Neuronal stem cell (in vitro differentiated cells): ENCODE measurements around the gene MET.
"Not testable (repeated sequence)": the region's sequence is repeated elsewhere in the genome, so short reads cannot be mapped to it uniquely, and the experiment has no call there.

ENCODE experiments used
- DNase-seq: peaks from one replicate; pipeline ENCODE4 v3.0.0-alpha.2; 2013; ENCODE audit warnings: low spot score
- H2AFZ ChIP-seq: one replicate; pipeline ENCODE4 v1.6.1; 2013; ENCODE audit warnings: mild to moderate bottlenecking, low read length, inconsistent platforms
- H2AK5ac ChIP-seq: 2 replicates; pipeline ENCODE4 v1.6.1; 2013; ENCODE audit warnings: low read depth, mild to moderate bottlenecking, inconsistent platforms, low read length, moderate library complexity, mixed read lengths
- H2BK120ac ChIP-seq: 2 replicates; pipeline ENCODE4 v1.6.1; 2013; ENCODE audit warnings: low read depth, mild to moderate bottlenecking, inconsistent platforms, low read length, moderate library complexity, mixed read lengths
- H2BK12ac ChIP-seq: one replicate; pipeline ENCODE4 v1.6.1; 2013; ENCODE audit warnings: low read length, inconsistent platforms
- H2BK15ac ChIP-seq: 2 replicates; pipeline ENCODE4 v1.6.1; 2013; ENCODE audit warnings: mild to moderate bottlenecking, low read length, inconsistent platforms, mixed read lengths
- H2BK5ac ChIP-seq: one replicate; pipeline ENCODE4 v1.6.1; 2013; ENCODE audit warnings: inconsistent platforms, mild to moderate bottlenecking, low read length, moderate library complexity
- H3K14ac ChIP-seq: one replicate; pipeline ENCODE4 v1.6.1; 2013; ENCODE audit warnings: low read length, inconsistent platforms
- H3K18ac ChIP-seq: 2 replicates; pipeline ENCODE4 v1.6.1; 2013; ENCODE audit warnings: low read length, inconsistent platforms
- H3K23ac ChIP-seq: 2 replicates; pipeline ENCODE4 v1.6.1; 2013; ENCODE audit warnings: low read depth, mild to moderate bottlenecking, mixed read lengths, low read length, inconsistent platforms; ENCODE audit not compliant: poor library complexity
- H3K27ac ChIP-seq: replicated peaks from 3 replicates; pipeline ENCODE4 v1.5.1; 2013; ENCODE audit warnings: low read length, inconsistent platforms
- H3K27me3 ChIP-seq, 3 experiments: 2 replicates each; pipeline ENCODE4 v1.6.1; 2013; ENCODE audit warnings: low read length in 3 of 3, mild to moderate bottlenecking in 2 of 3, inconsistent platforms in 1 of 3, low read depth in 1 of 3, mixed read lengths in 1 of 3, moderate library complexity in 1 of 3; ENCODE audit not compliant: control insufficient read depth in 3 of 3, insufficient read depth in 3 of 3
- H3K36me3 ChIP-seq, 2 donors: replicated peaks in 1 of 2; 2 replicates each; pipeline ENCODE4 v1.6.1; 2013; ENCODE audit warnings: low read length in 2 of 2; ENCODE audit not compliant: control insufficient read depth in 2 of 2, insufficient read depth in 2 of 2
- H3K4ac ChIP-seq: 2 replicates; pipeline ENCODE4 v1.6.1; 2013; ENCODE audit warnings: inconsistent platforms, mild to moderate bottlenecking, low read length, moderate library complexity
- H3K4me1 ChIP-seq, 2 donors: 1 replicate in 1 of 2; 2 replicates in 1 of 2; pipeline ENCODE4 v1.6.1; 2013; ENCODE audit warnings: low read length in 2 of 2, low read depth in 1 of 2; ENCODE audit not compliant: control insufficient read depth in 2 of 2, insufficient read depth in 1 of 2
- H3K4me2 ChIP-seq: one replicate; pipeline ENCODE4 v1.6.1; 2013; ENCODE audit warnings: mild to moderate bottlenecking, low read length, inconsistent platforms; ENCODE audit not compliant: insufficient read depth, poor library complexity, severe bottlenecking
- H3K4me3 ChIP-seq, 2 donors: 2 replicates each; pipeline ENCODE4 v1.5.1; 2013; ENCODE audit warnings: low read length in 2 of 2, mild to moderate bottlenecking in 2 of 2, inconsistent platforms in 1 of 2, moderate library complexity in 1 of 2
- H3K79me1 ChIP-seq: one replicate; pipeline ENCODE4 v1.6.1; 2013; ENCODE audit warnings: low read depth, mild to moderate bottlenecking, inconsistent platforms, low read length, moderate library complexity
- H3K9ac ChIP-seq: one replicate; pipeline ENCODE4 v1.6.1; 2013; ENCODE audit warnings: mild to moderate bottlenecking, low read depth, low read length, inconsistent platforms; ENCODE audit not compliant: poor library complexity
- H3K9me3 ChIP-seq, 2 donors: replicated peaks in 1 of 2; 2 replicates each; pipeline versions ENCODE3 to v1.6.1; 2013; ENCODE audit warnings: low read length in 2 of 2, mild to moderate bottlenecking in 2 of 2, inconsistent platforms in 1 of 2, low read depth in 1 of 2, mixed read lengths in 1 of 2, moderate library complexity in 1 of 2; ENCODE audit not compliant: control insufficient read depth in 2 of 2, insufficient read depth in 1 of 2
- H4K8ac ChIP-seq: one replicate; pipeline ENCODE4 v1.6.1; 2013; ENCODE audit warnings: low read depth, mild to moderate bottlenecking, inconsistent platforms, low read length, moderate library complexity
- H4K91ac ChIP-seq: one replicate; pipeline ENCODE4 v1.6.1; 2013; ENCODE audit warnings: low read length, low read depth, mild to moderate bottlenecking, inconsistent platforms; ENCODE audit not compliant: poor library complexity
- WGBS, 2 donors: extraction: QIAGEN DNeasy Blood & Tissue Kit; methylation state at CpG; one replicate each; pipeline ENCODE4 v1.1.7; 2013; ENCODE audit warnings: missing lambda C conversion rate in 2 of 2, mixed read lengths in 1 of 2; ENCODE audit not compliant: insufficient read length in 2 of 2, insufficient replicate concordance in 1 of 2; ENCODE audit errors: extremely low coverage in 2 of 2; 5-methylcytosine and 5-hydroxymethylcytosine counted together

The MET gene

GRCh38 chr7:116754186-116754585 is 82.2 kb downstream of the MET start:
- Histone ChIP-seq H2BK15ac (no peak overlapping the region), H3K9me3 (no peaks in the 10 kb centered on the region), H3K18ac (no peak overlapping the region), H2BK12ac (no peak overlapping the region), H3K9ac (no peak overlapping the region), H4K91ac (no peak overlapping the region), H2AFZ (no peak overlapping the region), H3K27me3 (no peaks in the 10 kb centered on the region), H3K27ac (no peak overlapping the region), H3K23ac (no peak overlapping the region), H2AK5ac (no peak overlapping the region), H2BK120ac (no peak overlapping the region), H3K14ac (no peak overlapping the region), H3K4ac (no peak overlapping the region), H3K4me3 (no peak overlapping the region), H3K4me1 (no peaks in the 10 kb centered on the region), H3K79me1 (no peaks in the 10 kb centered on the region), H2BK5ac (no peak overlapping the region), H3K36me3 (no peaks in the 10 kb centered on the region), H3K4me2 (no peak overlapping the region), H4K8ac (no peak overlapping the region)
- no CpG with 5 or more reads among the region's 4 CpGs for WGBS, 2 donors
- DNase-seq = no peak

DNA sequence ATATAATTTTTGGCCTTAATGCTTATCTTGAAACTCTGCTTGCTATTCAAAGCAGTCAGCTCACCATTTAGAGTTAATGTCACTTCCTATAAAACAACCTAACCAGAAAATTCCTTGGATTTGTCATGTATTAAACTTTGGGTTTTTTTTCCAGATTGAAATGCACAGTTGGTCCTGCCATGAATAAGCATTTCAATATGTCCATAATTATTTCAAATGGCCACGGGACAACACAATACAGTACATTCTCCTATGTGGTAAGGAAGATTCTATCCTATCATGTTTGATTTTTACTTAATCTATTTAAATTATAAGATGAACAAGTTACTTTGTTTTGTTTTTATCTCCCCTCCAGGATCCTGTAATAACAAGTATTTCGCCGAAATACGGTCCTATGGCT is 85.3 kb downstream of the MET start:
- Histone ChIP-seq H3K79me1 (no peaks in the 10 kb centered on the region), H3K27ac (no peak overlapping the region), H4K91ac (no peak overlapping the region), H2AFZ (no peak overlapping the region), H3K9ac (no peak overlapping the region), H4K8ac (no peak overlapping the region), H2BK5ac (no peak overlapping the region), H3K18ac (no peak overlapping the region), H2BK120ac (no peak overlapping the region), H3K4ac (no peak overlapping the region), H2AK5ac (no peak overlapping the region), H3K14ac (no peak overlapping the region), H3K4me2 (no peak overlapping the region), H3K9me3 (no peaks in the 10 kb centered on the region), H2BK15ac (no peak overlapping the region), H3K4me1 (peaks cover 0 to 3% of the 10 kb centered on the region in 2 donors), H3K4me3 (no peak overlapping the region), H2BK12ac (no peak overlapping the region), H3K23ac (no peak overlapping the region), H3K36me3 (no peaks in the 10 kb centered on the region), H3K27me3 (no peaks in the 10 kb centered on the region)
- no CpG with 5 or more reads among the region's 4 CpGs for WGBS, 2 donors
- no peak for DNase-seq

DNA sequence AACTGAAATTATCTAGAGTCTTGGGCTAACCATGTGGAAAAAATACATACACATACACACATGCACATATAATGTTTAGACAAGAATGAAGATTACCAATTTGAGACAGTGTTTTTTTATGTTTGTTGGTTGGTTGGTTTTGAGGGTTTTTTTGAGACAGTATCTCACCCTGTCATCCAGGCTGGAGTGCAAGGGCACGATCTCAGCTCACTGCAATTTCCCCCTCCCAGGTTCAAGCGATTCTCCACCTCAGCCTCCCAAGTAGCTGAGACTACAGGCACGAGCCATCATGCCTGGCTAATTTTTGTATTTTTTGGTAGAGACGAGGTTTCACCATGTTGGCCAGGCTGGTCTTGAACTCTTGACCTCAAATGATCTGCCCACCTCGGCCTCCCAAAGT is 87.6 kb downstream of the MET start:
- not testable (repeated sequence) for H2BK15ac ChIP-seq, H2AFZ ChIP-seq, H3K4me2 ChIP-seq, DNase-seq, H3K9me3 ChIP-seq, H3K9ac ChIP-seq, H3K4ac ChIP-seq, H2AK5ac ChIP-seq, H2BK120ac ChIP-seq, H3K36me3 ChIP-seq, H4K8ac ChIP-seq, H3K27ac ChIP-seq, H3K4me3 ChIP-seq, H2BK12ac ChIP-seq, H3K4me1 ChIP-seq, H3K79me1 ChIP-seq, H2BK5ac ChIP-seq, H3K18ac ChIP-seq, H3K27me3 ChIP-seq, H4K91ac ChIP-seq, H3K14ac ChIP-seq, H3K23ac ChIP-seq
- no CpG with 5 or more reads among the region's 5 CpGs for WGBS, 2 donors

- Histone ChIP-seq H3K14ac (no peak overlapping the region), H2BK12ac (no peak overlapping the region), H3K9ac (no peak overlapping the region), H3K4me3 (no peak overlapping the region), H2BK120ac (no peak overlapping the region), H2BK15ac (no peak overlapping the region), H2AFZ (no peak overlapping the region), H3K9me3 (no peaks in the 10 kb centered on the region), H3K23ac (no peak overlapping the region), H3K4ac (no peak overlapping the region), H2BK5ac (no peak overlapping the region), H3K18ac (no peak overlapping the region), H3K79me1 (no peaks in the 10 kb centered on the region), H4K91ac (no peak overlapping the region), H3K4me1 (peaks cover 0 to 5% of the 10 kb centered on the region in 2 donors), H2AK5ac (no peak overlapping the region), H3K4me2 (no peak overlapping the region), H3K27me3 (no peaks in the 10 kb centered on the region), H3K27ac (no peak overlapping the region), H4K8ac (no peak overlapping the region), H3K36me3 (no peaks in the 10 kb centered on the region)
- DNase-seq = no peak
- no CpG with 5 or more reads among the region's 1 CpG for WGBS, 2 donors
Measured at GRCh38 chr7:116762971-116763370, 91.0 kb downstream of the MET start.
